ENCODE results near the gene LMF1.

The LMF1 gene

DNA sequence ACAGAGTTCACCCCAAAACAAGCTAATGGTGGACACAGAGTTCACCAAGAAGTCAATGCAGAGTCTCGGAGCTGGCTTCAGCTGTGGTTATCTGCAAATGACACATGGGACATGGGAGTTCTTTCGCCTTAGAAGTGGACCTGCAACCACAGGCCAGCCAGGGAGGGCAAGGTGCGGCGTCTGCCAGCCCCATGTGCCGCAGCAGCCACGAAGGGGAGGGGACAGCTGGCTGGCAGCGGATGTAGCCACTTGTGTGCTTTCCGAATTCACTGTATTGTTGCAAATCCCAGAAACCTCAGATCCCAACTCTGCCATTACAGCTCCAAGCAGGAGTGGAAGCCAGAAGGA, 24.8 kb downstream of the LMF1 start:
- TF ChIP-seq, protein P1, sequence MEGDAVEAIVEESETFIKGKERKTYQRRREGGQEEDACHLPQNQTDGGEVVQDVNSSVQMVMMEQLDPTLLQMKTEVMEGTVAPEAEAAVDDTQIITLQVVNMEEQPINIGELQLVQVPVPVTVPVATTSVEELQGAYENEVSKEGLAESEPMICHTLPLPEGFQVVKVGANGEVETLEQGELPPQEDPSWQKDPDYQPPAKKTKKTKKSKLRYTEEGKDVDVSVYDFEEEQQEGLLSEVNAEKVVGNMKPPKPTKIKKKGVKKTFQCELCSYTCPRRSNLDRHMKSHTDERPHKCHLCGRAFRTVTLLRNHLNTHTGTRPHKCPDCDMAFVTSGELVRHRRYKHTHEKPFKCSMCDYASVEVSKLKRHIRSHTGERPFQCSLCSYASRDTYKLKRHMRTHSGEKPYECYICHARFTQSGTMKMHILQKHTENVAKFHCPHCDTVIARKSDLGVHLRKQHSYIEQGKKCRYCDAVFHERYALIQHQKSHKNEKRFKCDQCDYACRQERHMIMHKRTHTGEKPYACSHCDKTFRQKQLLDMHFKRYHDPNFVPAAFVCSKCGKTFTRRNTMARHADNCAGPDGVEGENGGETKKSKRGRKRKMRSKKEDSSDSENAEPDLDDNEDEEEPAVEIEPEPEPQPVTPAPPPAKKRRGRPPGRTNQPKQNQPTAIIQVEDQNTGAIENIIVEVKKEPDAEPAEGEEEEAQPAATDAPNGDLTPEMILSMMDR (IDR thresholded peaks at IDR 0.05; ENCODE audit: borderline replicate concordance, insufficient read depth, low read depth, low read length), result no peak
- no peak overlapping the region for H3K4me3 ChIP-seq (ENCODE audit: low read depth, low read length)

DNA sequence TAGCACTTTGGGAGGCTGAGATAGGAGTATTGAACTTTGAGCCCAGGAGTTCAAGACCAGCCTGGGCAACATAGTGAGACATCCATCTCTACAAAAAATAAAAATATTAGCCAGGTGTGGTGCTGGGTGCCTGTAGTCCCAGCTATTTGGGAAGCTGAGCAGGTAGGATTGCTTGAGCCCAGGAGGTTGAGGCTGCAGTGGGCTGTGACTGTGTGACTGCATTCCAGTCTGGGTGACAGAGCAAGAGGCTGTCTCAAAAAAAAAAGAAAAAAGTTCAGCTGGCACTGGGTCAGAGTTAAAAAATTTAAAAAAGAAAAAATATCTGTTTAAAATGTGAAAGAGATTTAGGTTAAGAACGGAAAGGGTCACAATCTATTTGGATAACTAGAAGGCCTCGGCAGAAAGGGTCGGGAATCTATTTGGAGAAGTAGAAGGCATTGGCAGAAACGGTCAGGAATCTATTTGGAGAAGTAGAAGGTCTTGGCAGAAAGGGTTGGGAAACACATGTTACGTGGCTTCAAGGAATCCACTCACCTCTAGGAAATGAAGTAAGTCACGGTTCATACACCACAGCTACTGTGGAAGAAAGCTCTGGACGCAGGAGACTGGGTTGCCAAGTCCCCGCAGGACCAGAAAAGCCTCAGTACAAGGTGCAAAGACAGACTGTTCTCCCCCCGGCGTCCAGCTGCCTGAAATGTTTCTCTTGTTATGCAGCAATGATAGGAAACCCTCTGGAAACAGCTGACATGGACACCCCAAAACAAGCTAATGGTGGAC, 25.3 kb downstream of the LMF1 start:
- no peak overlapping the region for H3K4me3 ChIP-seq (ENCODE audit: low read depth, low read length)
- TF ChIP-seq, protein P1 (IDR thresholded peaks at IDR 0.05; ENCODE audit: borderline replicate concordance, insufficient read depth, low read depth, low read length), result no peak

- TF ChIP-seq, protein P1 (IDR thresholded peaks at IDR 0.05; ENCODE audit: borderline replicate concordance, insufficient read depth, low read depth, low read length), result no peak
- H3K4me3 ChIP-seq (ENCODE audit: low read depth, low read length), result no peak overlapping the region
Measured at GRCh38 chr16:943971-944370, 26.8 kb downstream of the LMF1 start.

DNA sequence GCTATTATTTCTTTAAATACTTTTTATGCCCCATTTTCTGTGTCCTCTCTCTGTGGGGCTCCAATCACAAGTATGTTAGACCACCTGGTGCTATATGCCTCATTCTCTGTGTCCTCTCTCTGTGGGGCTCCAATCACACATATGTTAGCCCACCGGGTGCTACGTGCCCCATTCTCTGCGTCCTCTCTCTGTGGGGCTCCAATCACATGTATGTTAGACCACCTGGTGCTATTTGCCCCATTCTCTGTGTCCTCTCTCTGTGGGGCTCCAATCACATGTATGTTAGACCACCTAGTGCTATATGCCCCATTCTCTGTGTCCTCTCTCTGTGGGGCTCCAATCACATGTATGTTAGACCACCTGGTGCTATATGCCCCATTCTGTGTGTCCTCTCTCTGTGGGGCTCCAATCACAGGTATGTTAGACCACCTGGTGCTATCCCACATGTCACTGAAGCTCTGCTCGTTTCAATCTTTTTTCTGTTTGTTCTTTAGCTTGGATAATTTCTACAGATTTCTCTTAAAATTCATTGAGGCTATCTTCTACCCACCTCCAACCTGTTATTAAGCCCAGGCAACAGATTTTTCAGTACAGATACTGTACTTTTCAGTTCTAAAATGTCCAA, 28.2 kb downstream of the LMF1 start:
- TF ChIP-seq, protein P1 (IDR thresholded peaks at IDR 0.05; ENCODE audit: borderline replicate concordance, insufficient read depth, low read depth, low read length), result no peak
- no peak overlapping the region for H3K4me3 ChIP-seq (ENCODE audit: low read depth, low read length)

- TF ChIP-seq, protein P1 (IDR thresholded peaks at IDR 0.05; ENCODE audit: borderline replicate concordance, insufficient read depth, low read depth, low read length), result no peak
- no peak overlapping the region for H3K4me3 ChIP-seq (ENCODE audit: low read depth, low read length)
Measured at GRCh38 chr16:939941-940340, 30.8 kb downstream of the LMF1 start.

DNA sequence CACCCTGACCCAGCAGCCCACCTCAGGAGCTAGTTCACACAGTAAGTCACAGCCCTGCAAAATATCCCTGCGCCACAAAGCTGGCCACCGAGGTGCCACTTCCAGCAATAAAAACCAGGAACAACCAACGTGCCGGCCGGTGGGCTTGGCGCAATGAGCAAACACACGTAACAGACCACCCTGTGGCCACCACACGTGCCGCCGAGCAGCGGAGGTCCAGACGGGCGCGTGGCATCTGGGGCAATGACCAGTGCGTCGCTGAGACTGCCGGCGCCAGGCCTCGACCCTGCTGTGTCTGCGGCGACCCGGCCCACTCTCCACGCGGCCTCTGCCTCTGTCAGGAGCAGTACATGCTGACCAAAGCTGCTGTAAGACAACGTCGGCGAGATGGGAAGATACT, 31.5 kb downstream of the LMF1 start:
- TF ChIP-seq, protein P1 (IDR thresholded peaks at IDR 0.05; ENCODE audit: borderline replicate concordance, insufficient read depth, low read depth, low read length), result no peak

DNA sequence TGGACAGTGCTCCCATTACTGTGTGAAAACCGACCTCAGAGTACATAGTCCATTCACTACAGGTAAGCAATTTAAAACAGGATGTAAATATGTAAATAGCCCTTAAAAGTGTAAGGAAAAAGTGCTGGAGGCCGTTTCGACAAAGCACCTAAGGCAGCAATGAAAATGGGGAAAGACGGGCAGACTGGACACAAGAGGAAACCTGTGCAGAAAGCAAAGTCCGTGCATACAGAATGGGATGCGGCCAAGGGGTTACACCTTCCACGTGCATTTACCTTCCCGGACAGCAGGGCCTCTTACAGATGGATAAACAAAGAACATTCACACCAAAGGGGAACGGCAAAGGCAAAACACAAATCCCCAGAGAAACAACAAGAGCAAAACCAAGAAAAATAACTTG, 32.0 kb downstream of the LMF1 start:
- TF ChIP-seq, protein P1 (IDR thresholded peaks at IDR 0.05; ENCODE audit: borderline replicate concordance, insufficient read depth, low read depth, low read length), result no peak
- H3K4me3 ChIP-seq (ENCODE audit: low read depth, low read length), result no peak overlapping the region

More for the DNA sequence above, 31.5 kb downstream of the LMF1 start:
- H3K4me3 ChIP-seq (ENCODE audit: low read depth, low read length), result no peak overlapping the region

Data from GM12875 (cell line).